Activated CD4-positive, alpha-beta T cell treated with anti-CD3 and anti-CD28 coated beads, Interleukin-2, amount 10 ng/mL, durations not matched to agents 7 days and 5 days (primary cell): Measurements from ENCODE around the gene GNL1. TPM values are rescaled to one million over a fixed set of nuclear protein-coding genes. Genes with fewer than 3 reads are reported as not detected.
"Not testable (repeated sequence)": the region's sequence is repeated elsewhere in the genome, so short reads cannot be mapped to it uniquely, and the experiment has no call there.

Source experiments
- CTCF ChIA-PET: fragments of 350-600 bp; sonication (Branson Sonifier 250); formaldehyde crosslinking; loops from one replicate; lab custom pipeline; 2021; ENCODE audit warnings: antibody characterized with exemption; lab: Charles Lee
- POLR2A ChIA-PET: fragments of 350-600 bp; sonication (Branson Sonifier 250); formaldehyde crosslinking; loops from one replicate; lab custom pipeline; 2021; ENCODE audit warnings: antibody characterized with exemption; lab: Charles Lee
- DNase-seq: peaks from one replicate; pipeline ENCODE4 v3.0.0-alpha.2; 2020
- H3K27ac Mint-ChIP-seq: one replicate; pipeline ENCODE4 v1.8.0; 2021; ENCODE audit warnings: mild to moderate bottlenecking, moderate library complexity, mixed read lengths
- H3K27me3 Mint-ChIP-seq: one replicate; pipeline ENCODE4 v1.8.0; 2021; ENCODE audit warnings: mixed read lengths
- H3K36me3 Mint-ChIP-seq: one replicate; pipeline ENCODE4 v1.8.0; 2021; ENCODE audit warnings: low read depth, mixed read lengths
- H3K4me1 Mint-ChIP-seq: one replicate; pipeline ENCODE4 v1.8.0; 2021; ENCODE audit warnings: mixed read lengths
- H3K4me3 Mint-ChIP-seq: one replicate; pipeline ENCODE4 v1.8.0; 2021; ENCODE audit warnings: mild to moderate bottlenecking, moderate library complexity, mixed read lengths
- H3K9me3 Mint-ChIP-seq: one replicate; pipeline ENCODE4 v1.8.0; 2021; ENCODE audit warnings: mixed read lengths
- total RNA-seq, 2 experiments: library from RNA; stranded (reverse); gene quantifications; one replicate each; pipeline ENCODE4 v1.2.3, GENCODE V29; 2021

GNL1 gene
- total RNA-seq, 2 experiments from 2014 or later: 51.5 to 59.9 TPM

DNA sequence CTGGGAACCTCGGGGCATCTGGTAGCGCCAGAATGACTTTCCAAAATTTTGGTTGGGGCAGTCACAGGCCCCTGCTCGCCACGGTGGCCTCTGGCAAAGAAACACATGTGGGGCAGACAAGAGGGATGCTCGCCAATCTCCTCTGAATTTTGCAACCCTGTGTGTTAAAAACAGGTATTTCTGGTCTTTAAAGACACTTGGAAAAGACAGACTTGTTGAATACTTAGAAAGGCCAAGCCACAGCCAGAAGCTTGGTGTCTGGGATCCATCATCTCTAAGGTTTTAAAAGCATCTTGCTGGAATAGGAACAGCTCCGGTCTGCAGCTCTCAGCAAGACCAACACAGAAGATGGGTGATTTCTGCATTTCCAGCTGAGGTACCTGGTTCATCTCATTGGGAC, 35.8 kb downstream of the GNL1 start:
- no peak for DNase-seq
- Mint-ChIP-seq H3K4me1 (peaks cover 42% of the 10 kb centered on the region), H3K27ac (no peak overlapping the region), H3K36me3 (peaks cover 38% of the 10 kb centered on the region), H3K4me3 (no peak overlapping the region), H3K27me3 (peaks cover 4% of the 10 kb centered on the region), H3K9me3 (peaks cover 37% of the 10 kb centered on the region)
- CTCF ChIA-PET: interaction anchor here (1.5 to 2.4 kb wide), 3 partner anchors 9 to 21 kb away, joined by 4 to 10 read pairs (median 9); no protein-coding TSS in a partner anchor
- POLR2A ChIA-PET: no interaction called here

DNA sequence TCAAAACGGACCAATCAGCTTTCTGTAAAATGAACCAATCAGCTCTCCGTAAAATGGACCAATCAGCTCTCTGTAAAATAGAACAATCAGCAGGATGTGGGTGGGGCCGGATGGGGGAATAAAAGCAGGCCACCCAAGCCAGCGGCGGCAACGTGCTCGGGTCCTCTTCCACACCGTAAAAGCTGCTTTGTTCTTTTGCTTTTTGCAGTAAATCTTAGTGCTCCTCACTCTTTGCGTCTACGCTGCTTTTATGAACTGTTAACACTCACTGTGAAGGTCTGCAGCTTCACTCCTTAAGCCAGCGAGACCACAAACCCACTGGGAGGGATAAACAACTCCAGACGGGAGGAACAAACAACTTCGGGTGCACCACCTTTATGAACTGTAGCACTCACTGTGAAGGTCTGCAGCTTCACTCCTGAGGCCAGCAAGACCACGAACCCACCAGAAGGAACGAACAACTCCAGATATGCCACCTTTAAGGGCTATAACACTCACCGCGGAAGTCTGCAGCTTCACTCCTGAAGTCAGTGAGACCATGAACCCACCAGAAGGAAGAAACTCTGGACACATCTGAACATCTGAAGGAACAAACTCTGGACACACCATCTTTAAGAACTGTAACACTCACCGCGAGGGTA, 37.7 kb downstream of the GNL1 start:
- not testable (repeated sequence) for H3K27me3 Mint-ChIP-seq, H3K4me3 Mint-ChIP-seq
- H3K4me1 Mint-ChIP-seq: peaks cover 55% of the 10 kb centered on the region
- peak overlapping the region; percentile 69 for H3K27ac Mint-ChIP-seq
- ChIA-PET POLR2A (interaction anchor here (0.5 kb wide), 1 partner anchor 11 kb away, joined by 3 read pairs; no protein-coding TSS in a partner anchor), CTCF (interaction anchor here (0.8 to 2.0 kb wide), 7 partner anchors 9 to 204 kb away, joined by 3 to 7 read pairs (median 3); no protein-coding TSS in a partner anchor)
- peaks cover 28% of the 10 kb centered on the region for H3K9me3 Mint-ChIP-seq
- peaks cover 37% of the 10 kb centered on the region for H3K36me3 Mint-ChIP-seq
- DNase-seq: peak; percentile 67

DNA sequence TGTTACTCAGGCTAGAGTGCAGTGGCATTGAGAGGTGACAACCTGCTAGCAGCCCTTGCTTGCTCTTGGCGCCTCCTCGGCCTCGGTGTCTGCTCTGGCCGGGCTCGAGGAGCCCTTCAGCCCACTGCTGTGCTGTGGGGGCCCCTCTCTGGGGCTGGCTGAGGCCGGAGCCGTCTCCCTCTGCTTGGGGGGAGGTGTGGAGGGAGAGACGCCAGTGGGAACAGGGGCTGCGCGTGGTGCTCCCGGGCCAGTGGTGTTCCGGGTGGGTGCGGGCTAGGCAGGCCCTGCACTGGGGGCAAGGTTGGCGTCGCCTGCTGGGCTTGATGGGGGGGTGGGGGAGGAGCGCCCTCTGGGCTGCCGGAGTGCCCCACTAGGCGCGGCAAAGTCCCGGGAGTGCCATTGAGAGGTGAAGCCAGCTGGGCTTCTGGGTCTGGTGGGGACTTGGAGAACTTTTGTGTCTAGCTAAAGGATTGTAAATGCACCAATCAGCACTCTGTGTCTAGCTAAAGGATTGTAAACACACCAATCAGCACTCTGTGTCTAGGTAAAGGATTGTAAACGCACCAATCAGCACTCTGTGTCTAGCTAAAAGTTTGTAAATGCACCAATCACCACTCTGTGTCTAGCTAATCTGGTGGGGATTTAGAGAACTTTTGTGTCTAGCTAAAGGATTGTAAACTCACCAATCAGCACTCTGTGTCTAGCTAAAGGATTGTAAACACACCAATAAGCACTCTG, 38.4 kb downstream of the GNL1 start:
- Mint-ChIP-seq H3K36me3 (peaks cover 32% of the 10 kb centered on the region), H3K9me3 (peaks cover 22% of the 10 kb centered on the region), H3K4me1 (peaks cover 53% of the 10 kb centered on the region), H3K27ac (peak overlapping the region; percentile 69)
- H3K27me3 Mint-ChIP-seq, DNase-seq, H3K4me3 Mint-ChIP-seq: not testable (repeated sequence)
- ChIA-PET POLR2A (interaction anchor here (0.5 kb wide), 1 partner anchor 12 kb away, joined by 3 read pairs; no protein-coding TSS in a partner anchor), CTCF (interaction anchor here (0.8 to 2.0 kb wide), 9 partner anchors 9 to 205 kb away, joined by 3 to 7 read pairs (median 3); no protein-coding TSS in a partner anchor)

DNA sequence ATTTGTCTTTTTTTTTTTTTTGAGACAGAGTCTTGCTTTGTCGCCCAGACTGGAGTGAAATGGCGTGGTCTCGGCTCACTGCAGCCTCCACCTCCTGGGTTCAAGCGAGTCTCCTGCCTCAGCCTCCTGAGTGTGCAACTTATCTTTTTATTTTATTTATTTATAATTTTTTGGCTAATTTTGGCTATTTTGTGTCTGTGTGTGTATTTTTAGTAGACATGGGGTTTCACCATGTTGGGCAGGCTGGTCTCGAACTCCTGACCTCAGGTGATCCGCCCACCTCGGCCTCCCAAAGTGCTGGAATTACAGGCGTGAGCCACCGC, 39.6 kb downstream of the GNL1 start:
- Mint-ChIP-seq H3K9me3 (peaks cover 14% of the 10 kb centered on the region), H3K27ac (peak overlapping the region; percentile 99), H3K36me3 (peaks cover 24% of the 10 kb centered on the region), H3K4me1 (peaks cover 50% of the 10 kb centered on the region), H3K4me3 (peak overlapping the region; percentile 84)
- ChIA-PET CTCF (interaction anchor here (1.0 to 1.3 kb wide), 3 partner anchors 11 to 27 kb away, joined by 3 to 4 read pairs (median 3); no protein-coding TSS in a partner anchor), POLR2A (interaction anchor here (0.7 to 1.2 kb wide), 2 partner anchors 23 to 25 kb away, joined by 11 to 19 read pairs; no protein-coding TSS in a partner anchor)
- not testable (repeated sequence) for H3K27me3 Mint-ChIP-seq, DNase-seq

DNA sequence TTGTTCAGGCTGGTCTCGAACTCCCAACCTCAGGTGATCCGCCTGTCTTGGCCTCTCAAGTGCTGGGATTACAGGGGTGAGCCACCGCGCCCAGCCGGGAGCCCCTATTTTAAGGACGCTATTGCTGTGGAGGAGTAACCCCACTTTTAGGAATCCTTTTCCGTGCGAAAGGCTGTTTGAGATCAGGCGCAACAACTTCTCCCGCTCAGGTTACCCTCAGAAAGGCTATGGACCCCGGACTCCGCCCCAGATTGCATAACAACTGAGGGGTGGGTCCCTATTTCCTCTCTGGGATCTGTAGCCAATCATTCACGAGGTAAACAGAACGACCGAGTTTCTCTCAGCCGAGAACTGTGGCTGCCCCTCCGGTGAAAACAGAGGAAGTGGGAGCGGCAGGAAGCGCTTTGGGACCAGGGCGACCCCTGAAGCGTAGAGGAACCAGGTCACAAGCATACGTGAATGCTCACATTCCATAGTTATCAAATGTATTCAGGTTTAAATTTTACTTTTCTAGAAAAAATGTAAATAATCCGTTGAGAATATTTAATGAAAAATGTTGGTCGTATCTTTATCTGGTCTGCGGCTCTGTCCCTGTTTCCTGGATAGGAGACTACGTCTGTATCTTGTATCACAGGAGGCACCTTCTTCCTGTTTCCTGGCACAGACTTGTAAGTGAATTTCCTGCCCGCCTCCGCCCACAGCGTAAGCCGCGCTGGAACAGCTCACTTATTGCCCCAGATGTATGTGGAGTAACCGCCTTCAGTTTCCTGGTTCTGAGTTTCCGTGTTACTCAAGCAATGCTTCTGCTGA, 40.1 kb downstream of the GNL1 start:
- peak overlapping the region; percentile 99 for H3K27ac Mint-ChIP-seq
- CTCF ChIA-PET: interaction anchor here (0.5 to 1.3 kb wide), 4 partner anchors 11 to 71 kb away, joined by 3 to 4 read pairs (median 3); no protein-coding TSS in a partner anchor

DNA sequence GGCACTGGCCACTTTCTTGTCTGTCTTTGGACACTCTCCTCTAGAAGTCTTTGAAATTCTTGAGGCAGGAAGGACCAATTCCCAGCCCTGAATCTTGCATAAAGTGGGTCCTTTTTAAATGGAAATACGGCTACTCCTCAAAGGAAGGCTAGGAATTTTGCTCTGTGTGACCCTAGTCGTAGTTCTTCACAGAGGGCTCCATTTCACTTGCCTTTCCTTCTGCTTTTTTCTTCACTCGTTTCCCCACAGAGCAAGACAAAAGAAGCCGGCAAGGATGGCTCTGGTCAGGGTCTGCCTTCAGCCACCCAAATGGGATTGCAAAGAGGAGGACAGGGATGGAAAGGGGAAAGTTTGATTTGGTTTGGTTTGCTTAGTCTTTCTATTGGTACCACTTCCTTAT, 41.2 kb downstream of the GNL1 start:
- Mint-ChIP-seq H3K27me3 (no peaks in the 10 kb centered on the region), H3K9me3 (peaks cover 10% of the 10 kb centered on the region), H3K4me1 (peaks cover 56% of the 10 kb centered on the region), H3K27ac (peak overlapping the region; percentile 99), H3K36me3 (peaks cover 18% of the 10 kb centered on the region), H3K4me3 (peak overlapping the region; percentile 84)
- DNase-seq: no peak
- ChIA-PET CTCF (no interaction called here), POLR2A (no interaction called here)

More for the DNA sequence above, 40.1 kb downstream of the GNL1 start:
- Mint-ChIP-seq H3K4me1 (peaks cover 52% of the 10 kb centered on the region), H3K36me3 (peaks cover 24% of the 10 kb centered on the region), H3K4me3 (peak overlapping the region; percentile 84), H3K27me3 (no peaks in the 10 kb centered on the region), H3K9me3 (peaks cover 14% of the 10 kb centered on the region)
- POLR2A ChIA-PET: interaction anchor here (0.5 to 1.2 kb wide), 3 partner anchors 22 to 26 kb away, joined by 3 to 19 read pairs (median 11); no protein-coding TSS in a partner anchor
- DNase-seq: peak; percentile 95

DNA sequence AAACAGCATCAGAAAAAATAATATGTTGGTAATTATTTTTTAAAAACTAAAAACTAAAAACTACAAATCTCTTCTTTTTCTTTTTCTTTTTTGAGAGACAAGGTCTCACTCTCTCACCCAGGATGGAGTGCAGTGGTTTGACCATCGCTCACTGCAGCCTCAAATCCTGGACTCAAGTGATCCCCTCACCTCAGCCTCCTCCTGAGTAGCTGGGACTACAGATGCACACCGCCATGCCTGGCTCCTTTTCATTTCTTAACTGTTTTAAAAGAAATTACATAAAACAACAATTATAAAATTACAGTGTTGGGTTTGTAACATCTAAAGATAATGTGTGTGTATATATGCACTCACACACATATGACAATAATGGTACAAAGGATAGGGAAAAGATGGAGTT, 42.8 kb downstream of the GNL1 start:
- no peak overlapping the region for H3K27ac Mint-ChIP-seq
- CTCF ChIA-PET: interaction anchor here (2.0 to 2.5 kb wide), 2 partner anchors 19 to 29 kb away, joined by 5 to 6 read pairs; no protein-coding TSS in a partner anchor
- POLR2A ChIA-PET: no interaction called here
- DNase-seq: no peak
- peaks cover 10% of the 10 kb centered on the region for H3K36me3 Mint-ChIP-seq
- no peaks in the 10 kb centered on the region for H3K27me3 Mint-ChIP-seq
- H3K9me3 Mint-ChIP-seq: peaks cover 3% of the 10 kb centered on the region
- H3K4me1 Mint-ChIP-seq: peaks cover 63% of the 10 kb centered on the region
- no peak overlapping the region for H3K4me3 Mint-ChIP-seq

DNA sequence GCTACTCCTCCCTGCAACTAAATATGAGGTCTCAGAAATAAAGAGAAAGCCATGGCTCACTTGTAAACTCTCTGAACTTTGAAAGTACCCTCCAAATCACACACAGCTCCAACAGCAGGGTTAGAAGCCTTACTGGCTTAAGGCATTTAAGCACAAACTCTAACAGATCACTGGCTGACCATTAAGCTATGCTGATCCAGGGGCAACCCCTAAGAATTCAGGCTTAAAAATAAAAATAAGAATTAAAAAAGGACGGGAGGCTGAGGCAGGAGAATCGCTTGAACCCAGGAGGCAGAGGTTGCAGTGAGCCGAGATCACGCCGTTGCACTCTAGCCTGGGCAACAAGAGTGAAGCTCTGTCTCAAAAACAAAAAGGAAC, 45.1 kb downstream of the GNL1 start:
- H3K27me3 Mint-ChIP-seq: no peaks in the 10 kb centered on the region
- H3K4me1 Mint-ChIP-seq: peaks cover 66% of the 10 kb centered on the region
- DNase-seq: no peak
- H3K27ac Mint-ChIP-seq: peak overlapping the region; percentile 73
- H3K9me3 Mint-ChIP-seq: peaks cover 3% of the 10 kb centered on the region
- ChIA-PET POLR2A (interaction anchor here (0.6 kb wide), 1 partner anchor 17 kb away, joined by 3 read pairs; no protein-coding TSS in a partner anchor), CTCF (interaction anchor here (1.1 to 3.8 kb wide), 6 partner anchors 11 to 44 kb away, joined by 3 to 15 read pairs (median 8); no protein-coding TSS in a partner anchor)
- H3K4me3 Mint-ChIP-seq: peak overlapping the region; percentile 41
- peaks cover 5% of the 10 kb centered on the region for H3K36me3 Mint-ChIP-seq

DNA sequence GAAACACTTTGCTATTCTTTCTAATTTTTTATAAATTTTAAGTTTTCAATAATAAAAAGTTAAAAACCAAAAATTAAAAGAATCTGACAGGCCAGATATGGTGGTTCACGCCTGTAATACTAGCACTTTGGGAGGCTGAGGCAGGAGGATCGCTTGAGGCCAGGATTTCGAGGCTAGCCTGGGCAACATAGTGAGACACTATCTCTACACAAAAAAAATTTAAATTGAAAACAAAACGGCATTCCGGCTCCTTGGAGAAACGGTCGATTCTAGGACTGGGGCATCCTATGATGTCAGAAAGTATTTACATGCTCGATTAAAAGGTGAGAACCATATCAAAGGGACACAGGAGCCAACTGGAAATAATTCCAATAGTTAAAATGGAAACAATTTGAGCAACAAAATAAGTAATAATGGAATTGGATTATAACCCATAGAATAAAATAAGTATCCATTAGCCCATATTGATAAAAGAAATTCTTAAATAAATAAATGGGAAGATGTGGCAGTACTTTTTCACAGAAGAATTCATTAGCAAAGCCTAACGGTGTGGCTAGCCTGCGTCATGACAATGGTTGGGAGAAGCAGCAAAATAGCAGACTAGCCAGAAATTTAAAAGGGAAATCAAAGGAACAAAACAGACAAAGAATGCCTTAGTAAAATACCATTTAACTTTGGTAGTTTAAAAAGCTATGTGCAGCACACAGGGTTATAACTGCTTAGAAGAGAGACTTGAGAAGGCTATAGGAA, 45.7 kb downstream of the GNL1 start:
- POLR2A ChIA-PET: interaction anchor here (0.6 kb wide), 1 partner anchor 17 kb away, joined by 3 read pairs; no protein-coding TSS in a partner anchor
- no peak for DNase-seq
- Mint-ChIP-seq H3K36me3 (peaks cover 7% of the 10 kb centered on the region), H3K9me3 (peaks cover 4% of the 10 kb centered on the region), H3K27me3 (no peaks in the 10 kb centered on the region), H3K4me1 (peaks cover 63% of the 10 kb centered on the region), H3K27ac (peak overlapping the region; percentile 73), H3K4me3 (peak overlapping the region; percentile 41)
- CTCF ChIA-PET: interaction anchor here (1.1 to 3.8 kb wide), 7 partner anchors 11 to 44 kb away, joined by 3 to 15 read pairs (median 6); no protein-coding TSS in a partner anchor

DNA sequence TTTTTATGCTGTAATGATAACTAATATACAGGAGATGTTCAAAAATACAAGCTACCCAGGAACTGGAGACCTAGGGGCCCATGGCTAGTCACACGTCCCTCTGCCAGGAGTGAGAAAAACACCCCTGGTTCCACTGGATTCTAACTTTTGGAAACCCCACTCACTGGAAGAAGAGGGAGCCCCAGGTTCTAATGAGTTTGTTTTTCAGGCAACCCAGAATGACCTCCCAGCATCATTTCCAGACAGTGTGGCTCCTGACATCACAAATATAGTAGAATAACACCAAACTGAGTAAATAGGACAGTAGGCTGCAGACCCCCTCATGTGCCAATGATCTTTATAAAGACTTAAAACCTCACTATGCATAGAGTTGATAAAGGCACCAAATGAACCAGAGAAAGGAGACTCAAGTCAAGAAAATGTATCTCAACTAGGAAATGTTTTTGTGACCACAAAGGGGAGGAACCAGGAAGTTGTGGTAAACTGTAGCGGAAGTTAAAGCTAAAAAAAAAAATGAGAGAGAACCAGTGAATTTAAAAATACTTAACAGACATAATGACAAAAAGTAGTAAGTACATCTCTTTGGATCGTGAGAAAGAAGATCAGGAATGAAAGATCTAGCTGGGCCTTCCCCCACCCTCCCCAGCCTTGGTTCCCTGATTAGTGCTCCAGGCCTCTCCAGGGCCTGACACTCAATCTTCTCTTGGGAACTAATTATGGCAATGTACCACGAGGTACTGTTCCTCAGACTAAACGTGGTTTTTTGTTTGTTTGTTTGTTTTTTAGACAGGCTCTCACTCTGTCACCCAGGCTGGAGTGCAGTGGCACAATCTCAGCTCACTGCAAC, 47.2 kb downstream of the GNL1 start:
- Mint-ChIP-seq H3K4me1 (peaks cover 51% of the 10 kb centered on the region), H3K36me3 (peaks cover 5% of the 10 kb centered on the region), H3K4me3 (peak overlapping the region; percentile 71), H3K27me3 (no peaks in the 10 kb centered on the region), H3K27ac (peak overlapping the region; percentile 90), H3K9me3 (peaks cover 4% of the 10 kb centered on the region)
- POLR2A ChIA-PET: interaction anchor here (0.6 to 1.0 kb wide), 3 partner anchors 8 to 104 kb away, joined by 3 to 4 read pairs (median 3); no protein-coding TSS in a partner anchor
- DNase-seq: peak; percentile 68
- CTCF ChIA-PET: interaction anchor here (0.6 to 3.8 kb wide), 13 partner anchors 8 to 303 kb away, joined by 3 to 15 read pairs (median 5); no protein-coding TSS in a partner anchor
